Transverse colon (tissue), 4 donors: ENCODE results near the gene DNAH12. TPM values are rescaled to one million over a fixed set of nuclear protein-coding genes. Genes with fewer than 3 reads are reported as not detected.

Experiments used
- DNase-seq: peaks from one replicate; pipeline ENCODE4 v3.0.0-alpha.2; 2019
- H3K27ac ChIP-seq, 4 donors: fragments of 200-600 bp; sonication (generic); 2 replicates each; pipeline ENCODE4 v1.5.1; 2016 to 2018; ENCODE audit warnings: inconsistent platforms in 4 of 4
- H3K27me3 ChIP-seq: fragments of 200-600 bp; sonication (generic); 2 replicates; pipeline ENCODE4 v1.5.1; 2017; ENCODE audit warnings: inconsistent platforms
- H3K36me3 ChIP-seq, 4 donors: fragments of 200-600 bp; sonication (generic); 2 replicates each; pipeline ENCODE4 v1.5.1; 2017 to 2019; ENCODE audit warnings: inconsistent platforms in 4 of 4
- H3K4me1 ChIP-seq, 4 donors: fragments of 200-600 bp; sonication (generic); 2 replicates each; pipeline ENCODE4 v1.5.1; 2017 to 2020; ENCODE audit warnings: inconsistent platforms in 4 of 4
- H3K4me3 ChIP-seq, 4 donors: fragments of 200-600 bp; sonication (generic); 1 replicate in 1 of 4; 2 replicates in 3 of 4; pipeline versions ENCODE4 v1.5.1 to v1.6.1; 2017 to 2019; ENCODE audit warnings: inconsistent platforms in 4 of 4
- H3K9me3 ChIP-seq, 2 donors: fragments of 200-600 bp; sonication (generic); 2 replicates each; pipeline ENCODE4 v1.5.1; 2017 to 2019; ENCODE audit warnings: inconsistent platforms in 2 of 2
- EP300 ChIP-seq: sonication (generic); formaldehyde crosslinking; IDR thresholded peaks from one replicate; pipeline ENCODE4 v1.6.1; 2017; ENCODE audit warnings: antibody characterized with exemption, low read depth
- POLR2A ChIP-seq: fragments of 450-650 bp; IDR thresholded peaks from one replicate; pipeline ENCODE4 v1.6.1; 2016; ENCODE audit warnings: antibody characterized with exemption, mild to moderate bottlenecking, moderate library complexity
- POLR2AphosphoS5 ChIP-seq, 3 donors: sonication (generic); formaldehyde crosslinking; IDR thresholded peaks; one replicate each; pipeline ENCODE4 v1.6.1; 2016; ENCODE audit warnings: antibody characterized with exemption in 3 of 3
- WGBS, 2 donors: methylation state at CpG; one replicate each; pipeline ENCODE4 v1.1.5; 2018; ENCODE audit warnings: low coverage in 1 of 2; 5-methylcytosine and 5-hydroxymethylcytosine counted together
- in situ Hi-C, 4 donors: fragments of 200-750 bp; cut with MboI; loops; one replicate each; pipeline versions ENCODE4 v1.15.0 to v1.15.1; 2017; ENCODE audit warnings: low sequenced_read_pairs in 3 of 4, low pct_ligation_motif_present in 1 of 4, low pct_unique_long_range_greater_than_20kb in 1 of 4
- intact Hi-C: fragments of 100-400 bp; cut with DNase I; formaldehyde crosslinking; loops from one replicate; pipeline ENCODE4 v1.15.1; 2023; ENCODE audit warnings: low total_unique reads
- total RNA-seq, 4 donors: library from RNA; depleted of rRNA; stranded (reverse); fragments of >200 nt; gene quantifications; one replicate each; pipeline ENCODE4 v1.1.0, GENCODE V29; 2016
- TF ChIP-seq, protein P1 (sequence below), 5 experiments: fragments of 200-600 bp in 3 of 5; fragments of 450-650 bp in 2 of 5; sonication (generic) in 3 of 5; IDR thresholded peaks; 1 replicate in 2 of 5; 2 replicates in 3 of 5; pipeline ENCODE4 v1.5.1; 2016 to 2017; ENCODE audit warnings: antibody characterized with exemption in 5 of 5, inconsistent platforms in 3 of 5, mild to moderate bottlenecking in 2 of 5, moderate library complexity in 1 of 5

DNAH12 gene
- total RNA-seq, 4 donors from 2014 or later, result not detected

DNA sequence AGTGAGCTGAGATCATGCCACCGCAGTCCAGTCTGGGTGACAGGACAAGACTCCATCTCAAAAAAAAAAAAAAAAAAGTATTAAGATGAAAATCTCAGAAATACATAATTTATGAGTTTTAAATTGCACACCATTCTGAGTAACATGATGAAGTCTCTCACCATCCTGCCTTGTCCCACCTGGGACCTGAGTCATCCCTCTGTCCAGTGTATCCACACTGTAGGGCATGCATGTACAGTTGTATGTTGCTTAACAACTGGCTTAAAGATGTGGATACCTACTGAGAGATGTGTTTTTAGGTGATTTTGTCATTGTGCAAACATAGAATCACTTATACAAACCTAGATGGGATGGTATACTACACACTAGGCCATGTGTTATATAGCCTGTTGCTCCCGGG, 268.8 kb downstream of the DNAH12 start:
- H3K27ac ChIP-seq, result no peak overlapping the region
- TF ChIP-seq EP300 (no peak), POLR2A (no peak), POLR2AphosphoS5 (IDR thresholded peaks at IDR 0.05) (no peak)
- TF ChIP-seq, protein P1, sequence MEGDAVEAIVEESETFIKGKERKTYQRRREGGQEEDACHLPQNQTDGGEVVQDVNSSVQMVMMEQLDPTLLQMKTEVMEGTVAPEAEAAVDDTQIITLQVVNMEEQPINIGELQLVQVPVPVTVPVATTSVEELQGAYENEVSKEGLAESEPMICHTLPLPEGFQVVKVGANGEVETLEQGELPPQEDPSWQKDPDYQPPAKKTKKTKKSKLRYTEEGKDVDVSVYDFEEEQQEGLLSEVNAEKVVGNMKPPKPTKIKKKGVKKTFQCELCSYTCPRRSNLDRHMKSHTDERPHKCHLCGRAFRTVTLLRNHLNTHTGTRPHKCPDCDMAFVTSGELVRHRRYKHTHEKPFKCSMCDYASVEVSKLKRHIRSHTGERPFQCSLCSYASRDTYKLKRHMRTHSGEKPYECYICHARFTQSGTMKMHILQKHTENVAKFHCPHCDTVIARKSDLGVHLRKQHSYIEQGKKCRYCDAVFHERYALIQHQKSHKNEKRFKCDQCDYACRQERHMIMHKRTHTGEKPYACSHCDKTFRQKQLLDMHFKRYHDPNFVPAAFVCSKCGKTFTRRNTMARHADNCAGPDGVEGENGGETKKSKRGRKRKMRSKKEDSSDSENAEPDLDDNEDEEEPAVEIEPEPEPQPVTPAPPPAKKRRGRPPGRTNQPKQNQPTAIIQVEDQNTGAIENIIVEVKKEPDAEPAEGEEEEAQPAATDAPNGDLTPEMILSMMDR (IDR thresholded peaks at IDR 0.05), result no peak
- no peak for DNase-seq
- peaks cover 0 to 10% (median 0%) of the 10 kb centered on the region in 4 donors for H3K36me3 ChIP-seq
- WGBS, 2 donors, result 88 to 95% methylated on average over 1 to 2 of the region's 2 CpGs
- H3K27me3 ChIP-seq, result no peaks in the 10 kb centered on the region
- H3K4me3 ChIP-seq, result no peak overlapping the region
- H3K4me1 ChIP-seq, result no peaks in the 10 kb centered on the region
- in situ Hi-C loops, result no loop called here
- intact Hi-C loops, result no loop called here
- peaks cover 0 to 2% of the 10 kb centered on the region in 2 donors for H3K9me3 ChIP-seq

DNA sequence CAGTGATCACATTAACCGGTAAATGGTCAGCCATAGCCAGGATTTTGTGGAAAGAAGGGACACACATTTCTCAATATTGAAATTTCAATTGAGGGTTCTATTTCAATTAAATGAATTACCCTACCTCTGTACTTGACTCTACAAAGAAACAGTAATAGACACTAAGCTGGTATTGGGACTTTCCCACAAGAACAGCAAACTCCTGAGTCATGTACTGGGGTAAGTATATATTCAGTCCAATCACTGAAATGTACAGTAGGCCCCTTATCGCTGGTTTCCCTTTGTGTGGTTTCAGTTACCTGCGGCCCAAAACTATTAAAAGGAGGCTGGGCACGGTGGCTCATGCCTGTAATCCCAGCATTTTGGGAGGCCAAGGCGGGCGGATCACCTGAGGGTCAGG, 269.3 kb downstream of the DNAH12 start:
- Histone ChIP-seq H3K9me3 (peaks cover 0 to 2% of the 10 kb centered on the region in 2 donors), H3K27ac (no peak overlapping the region), H3K4me3 (no peak overlapping the region), H3K4me1 (no peaks in the 10 kb centered on the region), H3K36me3 (peaks cover 0 to 11% (median 2%) of the 10 kb centered on the region in 4 donors), H3K27me3 (no peaks in the 10 kb centered on the region)
- DNase-seq, result no peak
- in situ Hi-C loops (no loop called here), intact Hi-C loops (no loop called here)
- TF ChIP-seq, protein P1 (IDR thresholded peaks at IDR 0.05), result no peak
- no peak for TF ChIP-seq EP300
- no peak for TF ChIP-seq POLR2A
- no peak for TF ChIP-seq POLR2AphosphoS5 (IDR thresholded peaks at IDR 0.05)
- WGBS, 2 donors, result 98% methylated on average over 6 of the region's 6 CpGs; no CpG with 5 or more reads in 1 of the 2 donors

DNA sequence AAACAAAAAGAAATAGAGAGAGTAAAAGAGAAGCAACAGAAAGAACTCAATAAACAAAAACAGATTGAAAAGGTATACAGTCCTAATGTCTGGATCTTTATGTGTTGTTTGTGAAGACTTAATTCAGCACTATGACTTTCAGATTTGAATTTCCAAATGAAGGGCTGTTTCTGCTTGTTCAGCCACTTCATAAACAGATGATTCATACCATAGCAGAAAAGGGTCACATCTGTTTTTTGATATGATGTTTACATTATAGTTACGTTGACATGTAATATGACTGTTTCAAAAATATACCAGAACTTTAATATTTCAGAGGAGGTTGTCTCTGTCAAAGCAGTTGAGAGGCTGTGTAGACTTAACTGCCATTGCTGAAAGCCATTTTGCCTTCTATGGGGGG, 275.7 kb downstream of the DNAH12 start:
- intact Hi-C loops, result loop anchor here (10.0 kb wide), 1 partner anchor 1276 kb away; no protein-coding TSS in a partner anchor

DNA sequence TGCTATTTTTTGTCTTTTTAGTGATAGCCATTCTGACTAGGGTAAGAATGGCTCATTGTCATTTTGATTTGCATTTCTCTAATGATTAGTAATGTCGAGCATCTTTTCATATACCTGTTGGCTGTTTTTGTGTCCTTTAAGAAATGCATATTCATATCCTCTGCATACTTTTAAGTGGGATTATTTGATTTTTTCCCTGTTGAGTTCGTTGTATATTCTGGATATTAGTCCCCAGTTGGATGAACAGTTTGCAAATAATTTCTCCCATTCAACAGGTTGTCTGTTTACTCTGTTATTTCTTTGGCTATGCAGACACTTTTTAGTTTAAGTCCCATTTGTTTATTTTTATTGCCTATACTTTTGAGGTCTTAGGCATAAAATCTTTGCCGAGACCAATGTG, 282.2 kb downstream of the DNAH12 start:
- Histone ChIP-seq H3K36me3 (peaks cover 0 to 82% (median 39%) of the 10 kb centered on the region in 4 donors), H3K4me3 (no peak overlapping the region), H3K27me3 (no peaks in the 10 kb centered on the region), H3K27ac (no peak overlapping the region), H3K9me3 (no peaks in the 10 kb centered on the region), H3K4me1 (no peaks in the 10 kb centered on the region)
- DNase-seq, result no peak
- 96 to 97% methylated on average over 3 of the region's 3 CpGs for WGBS, 2 donors
- intact Hi-C loops, result loop anchor here (10.0 kb wide), 1 partner anchor 1283 kb away; no protein-coding TSS in a partner anchor
- in situ Hi-C loops, result no loop called here
- TF ChIP-seq POLR2A, result no peak

More for the DNA sequence above, 275.7 kb downstream of the DNAH12 start:
- 79 to 100% methylated on average over 1 of the region's 1 CpG for WGBS, 2 donors
- in situ Hi-C loops, result no loop called here
- H3K4me1 ChIP-seq, result no peaks in the 10 kb centered on the region
- DNase-seq, result no peak
- no peaks in the 10 kb centered on the region for H3K9me3 ChIP-seq
- H3K4me3 ChIP-seq, result no peak overlapping the region
- TF ChIP-seq, protein P1 (IDR thresholded peaks at IDR 0.05), result no peak
- TF ChIP-seq POLR2A (no peak), EP300 (no peak), POLR2AphosphoS5 (IDR thresholded peaks at IDR 0.05) (no peak)
- H3K27ac ChIP-seq, result no peak overlapping the region
- H3K27me3 ChIP-seq, result no peaks in the 10 kb centered on the region
- H3K36me3 ChIP-seq, result peaks cover 0 to 62% (median 29%) of the 10 kb centered on the region in 4 donors

DNA sequence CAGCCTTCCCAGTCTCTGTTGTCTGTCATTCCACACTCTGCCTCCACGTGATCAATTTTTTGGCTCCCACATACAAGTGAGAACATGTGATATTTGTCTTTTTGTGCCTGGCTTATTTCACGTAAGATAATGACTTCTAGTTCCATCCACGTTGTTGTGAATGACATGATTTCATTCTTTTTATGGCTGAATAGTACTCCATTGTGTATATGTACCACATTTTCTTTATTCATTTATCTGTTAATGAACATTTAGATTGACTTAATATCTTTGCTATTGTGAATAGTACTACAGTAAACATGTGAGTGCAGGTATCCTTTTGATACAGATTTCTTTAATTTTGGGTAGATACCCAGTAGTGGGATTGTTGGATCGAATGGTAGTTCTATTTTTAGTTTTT, 283.0 kb downstream of the DNAH12 start:
- H3K4me1 ChIP-seq, result no peaks in the 10 kb centered on the region
- in situ Hi-C loops, result no loop called here
- intact Hi-C loops, result loop anchor here (10.0 kb wide), 1 partner anchor 1284 kb away; no protein-coding TSS in a partner anchor
- TF ChIP-seq, protein P1 (IDR thresholded peaks at IDR 0.05), result no peak
- no peak for TF ChIP-seq POLR2AphosphoS5 (IDR thresholded peaks at IDR 0.05)
- no peak for DNase-seq
- no peak overlapping the region for H3K27ac ChIP-seq
- H3K27me3 ChIP-seq, result no peaks in the 10 kb centered on the region
- no peak overlapping the region for H3K4me3 ChIP-seq
- H3K9me3 ChIP-seq, result no peaks in the 10 kb centered on the region
- H3K36me3 ChIP-seq, result peaks cover 0 to 77% (median 35%) of the 10 kb centered on the region in 4 donors
- 95 to 100% methylated on average over 1 to 4 of the region's 4 CpGs for WGBS, 2 donors
